Hepatocyte (in vitro differentiated cells): ENCODE measurements around the gene SLC25A10. TPM values are rescaled to one million over a fixed set of nuclear protein-coding genes. Genes with fewer than 3 reads are reported as not detected.

Source experiments
- DNase-seq: peaks from one replicate; pipeline ENCODE4 v3.0.0-alpha.2; 2016; ENCODE audit warnings: low spot score
- H2AFZ ChIP-seq: fragments of 200-600 bp; sonication (generic); 2 replicates; pipeline ENCODE4 v1.6.0; 2016; ENCODE audit warnings: antibody characterized with exemption, mild to moderate bottlenecking
- H3K27ac ChIP-seq: fragments of 200-600 bp; sonication (generic); 2 replicates; pipeline ENCODE4 v1.5.1; 2016; ENCODE audit warnings: mild to moderate bottlenecking
- H3K27me3 ChIP-seq: fragments of 200-600 bp; sonication (generic); 2 replicates; pipeline ENCODE4 v1.6.1; 2016
- H3K36me3 ChIP-seq: fragments of 200-600 bp; sonication (generic); replicated peaks from 2 replicates; pipeline ENCODE4 v1.5.1; 2016; ENCODE audit warnings: low read depth; ENCODE audit not compliant: insufficient read depth
- H3K4me1 ChIP-seq: fragments of 200-600 bp; sonication (generic); 2 replicates; pipeline ENCODE4 v1.5.1; 2016; ENCODE audit warnings: mild to moderate bottlenecking, moderate library complexity; ENCODE audit not compliant: insufficient read depth
- H3K4me2 ChIP-seq: fragments of 200-600 bp; sonication (generic); 2 replicates; pipeline ENCODE4 v1.6.0; 2016
- H3K4me3 ChIP-seq: fragments of 200-600 bp; sonication (generic); 2 replicates; pipeline ENCODE4 v1.5.1; 2016; ENCODE audit warnings: mild to moderate bottlenecking
- H3K79me2 ChIP-seq: fragments of 200-600 bp; sonication (generic); 2 replicates; pipeline ENCODE4 v1.6.0; 2017; ENCODE audit warnings: mild to moderate bottlenecking
- H3K9me2 ChIP-seq: fragments of 200-600 bp; sonication (generic); replicated peaks from 2 replicates; pipeline ENCODE4 v1.6.0; 2017; ENCODE audit warnings: mild to moderate bottlenecking; ENCODE audit not compliant: insufficient read depth
- H3K9me3 ChIP-seq: fragments of 200-600 bp; sonication (generic); 2 replicates; pipeline ENCODE4 v1.5.1; 2016; ENCODE audit warnings: low read depth, mild to moderate bottlenecking
- H4K20me1 ChIP-seq: fragments of 200-600 bp; sonication (generic); 2 replicates; pipeline ENCODE4 v1.6.0; 2016; ENCODE audit warnings: mild to moderate bottlenecking; ENCODE audit not compliant: insufficient read depth, poor library complexity, severe bottlenecking
- EZH2 ChIP-seq: fragments of 200-600 bp; sonication (generic); IDR thresholded peaks from 2 replicates; pipeline ENCODE4 v1.6.1; 2016; ENCODE audit warnings: antibody characterized with exemption, mild to moderate bottlenecking, borderline replicate concordance
- EZH2phosphoT487 ChIP-seq: fragments of 200-600 bp; sonication (generic); IDR thresholded peaks from one replicate; pipeline ENCODE4 v1.6.1; 2018; ENCODE audit warnings: antibody characterized with exemption, mild to moderate bottlenecking, low read depth, moderate library complexity; ENCODE audit not compliant: unreplicated experiment, severe bottlenecking
- WGBS: methylation state at CpG from one replicate; pipeline ENCODE4 v1.1.6; 2016; ENCODE audit warnings: low lambda C conversion rate; ENCODE audit errors: missing lambda C conversion rate; 5-methylcytosine and 5-hydroxymethylcytosine counted together
- polyA plus RNA-seq: library from polyadenylated mRNA; unstranded; fragments of >200 nt; fragmentation: Nextera tagmentation; extraction: Ambion mirVana; gene quantifications from 2 replicates; pipeline ENCODE4 v1.2.1, GENCODE V29; 2016
- total RNA-seq: library from RNA; depleted of rRNA; stranded (reverse); fragments of >200 nt; gene quantifications from 2 replicates; pipeline ENCODE4 v1.2.3, GENCODE V29; 2014
- TF ChIP-seq, protein P1 (sequence below): fragments of 200-600 bp; sonication (generic); IDR thresholded peaks from 2 replicates; pipeline ENCODE4 v1.5.1; 2016; ENCODE audit warnings: antibody characterized with exemption, mild to moderate bottlenecking; ENCODE audit not compliant: poor library complexity

The SLC25A10 gene
- total and polyA plus RNA-seq, 2 experiments from 2014 or later: 31.3 to 53.2 TPM

DNA sequence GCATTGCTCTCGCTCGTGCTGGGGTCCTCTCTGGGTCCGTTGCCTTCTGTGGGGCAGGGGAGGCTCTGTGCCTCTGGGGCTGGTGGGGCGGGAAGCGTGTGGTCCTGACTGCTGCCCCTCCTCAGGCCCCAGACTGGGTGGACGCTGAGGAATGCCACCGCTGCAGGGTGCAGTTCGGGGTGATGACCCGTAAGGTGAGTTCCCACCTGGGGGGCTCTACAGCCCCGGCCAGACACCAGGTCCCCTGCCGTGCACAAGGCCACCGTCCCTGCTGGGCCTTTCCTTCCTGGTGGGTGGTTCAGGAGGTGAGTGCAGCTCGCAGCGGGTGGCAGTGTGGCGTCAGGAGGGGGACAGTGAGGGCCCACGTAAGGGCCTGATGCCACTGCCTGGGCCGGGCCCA lies 21.5 kb upstream of the SLC25A10 start:
- peaks cover 6% of the 10 kb centered on the region for H4K20me1 ChIP-seq
- no peak for TF ChIP-seq EZH2
- no peak for TF ChIP-seq EZH2phosphoT487
- TF ChIP-seq, protein P1, sequence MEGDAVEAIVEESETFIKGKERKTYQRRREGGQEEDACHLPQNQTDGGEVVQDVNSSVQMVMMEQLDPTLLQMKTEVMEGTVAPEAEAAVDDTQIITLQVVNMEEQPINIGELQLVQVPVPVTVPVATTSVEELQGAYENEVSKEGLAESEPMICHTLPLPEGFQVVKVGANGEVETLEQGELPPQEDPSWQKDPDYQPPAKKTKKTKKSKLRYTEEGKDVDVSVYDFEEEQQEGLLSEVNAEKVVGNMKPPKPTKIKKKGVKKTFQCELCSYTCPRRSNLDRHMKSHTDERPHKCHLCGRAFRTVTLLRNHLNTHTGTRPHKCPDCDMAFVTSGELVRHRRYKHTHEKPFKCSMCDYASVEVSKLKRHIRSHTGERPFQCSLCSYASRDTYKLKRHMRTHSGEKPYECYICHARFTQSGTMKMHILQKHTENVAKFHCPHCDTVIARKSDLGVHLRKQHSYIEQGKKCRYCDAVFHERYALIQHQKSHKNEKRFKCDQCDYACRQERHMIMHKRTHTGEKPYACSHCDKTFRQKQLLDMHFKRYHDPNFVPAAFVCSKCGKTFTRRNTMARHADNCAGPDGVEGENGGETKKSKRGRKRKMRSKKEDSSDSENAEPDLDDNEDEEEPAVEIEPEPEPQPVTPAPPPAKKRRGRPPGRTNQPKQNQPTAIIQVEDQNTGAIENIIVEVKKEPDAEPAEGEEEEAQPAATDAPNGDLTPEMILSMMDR: no peak
- no peak overlapping the region for H3K4me3 ChIP-seq
- no peaks in the 10 kb centered on the region for H3K36me3 ChIP-seq
- H3K9me3 ChIP-seq: no peaks in the 10 kb centered on the region
- DNase-seq: no peak
- no peaks in the 10 kb centered on the region for H3K4me1 ChIP-seq
- no peak overlapping the region for H2AFZ ChIP-seq
- H3K27me3 ChIP-seq: no peaks in the 10 kb centered on the region
- H3K79me2 ChIP-seq: peaks cover 28% of the 10 kb centered on the region
- H3K27ac ChIP-seq: no peak overlapping the region
- 94% methylated on average over 15 of the region's 17 CpGs for WGBS
- no peaks in the 10 kb centered on the region for H3K9me2 ChIP-seq
- no peak overlapping the region for H3K4me2 ChIP-seq

DNA sequence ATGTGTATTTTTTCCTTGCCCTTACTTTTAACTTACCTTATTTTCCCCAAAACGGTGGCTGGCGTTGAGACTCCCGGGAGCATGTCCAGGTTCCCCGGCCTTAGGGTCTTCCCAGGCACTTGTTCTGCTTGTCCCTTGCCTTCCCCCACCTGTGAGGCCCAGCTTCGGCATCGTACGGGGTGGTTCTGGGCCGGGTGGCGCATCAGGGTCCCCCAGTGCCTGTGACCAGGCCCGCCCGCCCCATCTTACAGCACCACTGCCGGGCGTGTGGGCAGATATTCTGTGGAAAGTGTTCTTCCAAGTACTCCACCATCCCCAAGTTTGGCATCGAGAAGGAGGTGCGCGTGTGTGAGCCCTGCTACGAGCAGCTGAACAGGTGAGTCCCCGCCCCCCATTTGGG lies 20.9 kb upstream of the SLC25A10 start:
- peaks cover 5% of the 10 kb centered on the region for H4K20me1 ChIP-seq
- no peaks in the 10 kb centered on the region for H3K4me1 ChIP-seq
- H2AFZ ChIP-seq: no peak overlapping the region
- TF ChIP-seq, protein P1: no peak
- TF ChIP-seq EZH2phosphoT487 (no peak), EZH2 (no peak)
- WGBS: 95% methylated on average over 18 of the region's 18 CpGs
- no peaks in the 10 kb centered on the region for H3K36me3 ChIP-seq
- no peak overlapping the region for H3K4me2 ChIP-seq
- no peak for DNase-seq
- H3K4me3 ChIP-seq: no peak overlapping the region
- no peaks in the 10 kb centered on the region for H3K9me3 ChIP-seq
- H3K27me3 ChIP-seq: no peaks in the 10 kb centered on the region
- no peaks in the 10 kb centered on the region for H3K9me2 ChIP-seq
- H3K79me2 ChIP-seq: peaks cover 21% of the 10 kb centered on the region
- no peak overlapping the region for H3K27ac ChIP-seq

DNA sequence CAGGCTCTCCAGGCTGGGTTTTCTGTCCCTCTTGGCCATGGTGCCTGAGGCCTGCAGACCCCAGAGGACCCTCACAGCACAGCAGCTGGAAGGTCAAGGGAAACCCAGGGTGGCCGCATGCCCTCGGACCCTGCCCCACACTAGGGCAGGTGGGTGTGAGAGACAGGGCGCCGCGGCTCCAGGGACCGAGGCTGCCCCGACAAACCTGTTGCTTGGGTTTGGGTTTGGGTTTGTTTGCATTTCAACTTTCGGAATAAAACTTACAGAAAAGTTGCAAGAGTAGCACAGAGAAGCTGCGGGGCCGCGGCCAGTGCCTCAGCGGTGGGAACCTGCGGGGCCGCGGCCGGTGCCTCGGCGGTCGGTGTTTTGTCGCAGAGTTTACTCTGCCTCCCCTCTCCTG lies 20.5 kb upstream of the SLC25A10 start:
- Histone ChIP-seq H3K79me2 (peaks cover 17% of the 10 kb centered on the region), H3K9me2 (no peaks in the 10 kb centered on the region), H3K27me3 (no peaks in the 10 kb centered on the region), H3K4me3 (no peak overlapping the region), H3K27ac (no peak overlapping the region), H3K4me2 (no peak overlapping the region), H3K36me3 (no peaks in the 10 kb centered on the region), H3K9me3 (no peaks in the 10 kb centered on the region), H2AFZ (no peak overlapping the region), H4K20me1 (peaks cover 3% of the 10 kb centered on the region), H3K4me1 (no peaks in the 10 kb centered on the region)
- WGBS: 99% methylated on average over 19 of the region's 20 CpGs
- TF ChIP-seq, protein P1: no peak
- no peak for TF ChIP-seq EZH2
- TF ChIP-seq EZH2phosphoT487: no peak
- no peak for DNase-seq
